DND-41 (cell line): ENCODE results near the gene RGS7BP.

Source experiments
- CTCF ChIP-seq: IDR thresholded peaks from 2 replicates; pipeline ENCODE4 v1.5.1; 2012; ENCODE audit warnings: borderline replicate concordance, low read length, moderate library complexity, mild to moderate bottlenecking; ENCODE audit not compliant: poor library complexity, severe bottlenecking; ENCODE audit errors: extremely low read depth
- EZH2 ChIP-seq: IDR thresholded peaks from 3 replicates; pipeline ENCODE4 v1.6.1; 2012; ENCODE audit warnings: borderline replicate concordance, low read depth, mild to moderate bottlenecking, moderate library complexity, low read length, inconsistent platforms; ENCODE audit not compliant: severe bottlenecking

- TF ChIP-seq CTCF (no peak), EZH2 (no peak)
Observed at GRCh38 chr5:64519263-64519662, 13.4 kb downstream of the RGS7BP start.
